SH-SY5Y (cell line): ENCODE measurements around the gene PCDHGA1.

ENCODE experiments used
- GATA2 ChIP-seq: IDR thresholded peaks from 2 replicates; pipeline ENCODE4 v1.6.1; 2011; ENCODE audit warnings: mild to moderate bottlenecking, low read depth, low read length
- GATA3 ChIP-seq: IDR thresholded peaks from 2 replicates; pipeline ENCODE4 v1.6.1; 2011; ENCODE audit warnings: low read depth, mild to moderate bottlenecking, low read length, moderate library complexity

GRCh38 chr5:141382469-141383294 is 52.4 kb downstream of the PCDHGA1 start, which contains the start of gene PCDHGA7:
- TF ChIP-seq GATA3 (no peak), GATA2 (no peak; the same call in 1 of the 2 replicates)
